ENCODE measurements around the gene GPC5. TPM values are rescaled to one million over a fixed set of nuclear protein-coding genes. Genes with fewer than 3 reads are reported as not detected.

The GPC5 gene
- total and polyA plus RNA-seq, 2 of the 8 experiments (the other 6 are each of a cell fraction or from before 2014, with no cell fraction given), result 0.20 to 0.39 TPM

DNA sequence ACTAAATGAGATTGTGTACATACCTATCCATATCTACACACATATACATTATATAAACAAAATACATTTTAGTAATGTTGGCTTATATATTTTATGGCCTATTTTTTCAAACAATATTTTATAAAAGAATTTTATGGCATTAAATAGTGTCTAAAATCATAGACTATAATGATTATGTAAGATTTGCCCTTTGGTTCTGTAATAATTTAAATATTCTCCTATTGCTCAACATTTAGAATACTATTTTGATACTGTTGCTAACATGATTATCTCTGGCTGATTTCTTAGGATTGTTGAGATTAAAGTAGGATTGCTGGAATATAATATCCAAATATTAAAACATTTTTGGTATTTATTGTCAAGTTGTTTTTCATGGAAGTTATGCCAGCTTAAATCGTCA, 1263.0 kb downstream of the GPC5 start (continued):
- TF ChIP-seq SUZ12 (IDR thresholded peaks at IDR 0.05; ENCODE audit: low read length) (no peak), NANOG (IDR thresholded peaks at IDR 0.05; ENCODE audit: insufficient read depth, low read depth, low read length, poor library complexity, severe bottlenecking) (no peak), BCL11A (IDR thresholded peaks at IDR 0.05; ENCODE audit: low read depth in 2 of 2, low read length in 2 of 2) (no peak)

All from H1 (cell line).